Measurements from ENCODE around the gene BIRC7.
A peak's percentile ranks its signal among the peaks of the same experiment; 100 is the strongest.

BIRC7 gene

GRCh38 chr20:63224412-63225081, 11.2 kb upstream of the BIRC7 start:
- DNase-seq (ENCODE audit: low read depth, low spot score), result peak; percentile 87

GRCh38 chr20:63225082-63225454, 10.6 kb upstream of the BIRC7 start:
- no peak for DNase-seq (ENCODE audit: low read depth, low spot score)

GRCh38 chr20:63226042-63226943, 9.4 kb upstream of the BIRC7 start:
- no peak for DNase-seq (ENCODE audit: low read depth, low spot score)

GRCh38 chr20:63227260-63227659, 8.4 kb upstream of the BIRC7 start:
- DNase-seq (ENCODE audit: low read depth, low spot score), result no peak

GRCh38 chr20:63228806-63229205, 6.9 kb upstream of the BIRC7 start:
- DNase-seq (ENCODE audit: low read depth, low spot score), result no peak

GRCh38 chr20:63230800-63231268, 4.9 kb upstream of the BIRC7 start:
- no peak for DNase-seq (ENCODE audit: low read depth, low spot score)

GRCh38 chr20:63232235-63233060, 3.3 kb upstream of the BIRC7 start:
- peak; percentile 79 for DNase-seq (ENCODE audit: low read depth, low spot score)

GRCh38 chr20:63233061-63233344, 2.7 kb upstream of the BIRC7 start:
- no peak for DNase-seq (ENCODE audit: low read depth, low spot score)

GRCh38 chr20:63233924-63234323, 1.8 kb upstream of the BIRC7 start:
- DNase-seq (ENCODE audit: low read depth, low spot score), result no peak

GRCh38 chr20:63234693-63235398, 859 bp upstream of the BIRC7 start:
- DNase-seq (ENCODE audit: low read depth, low spot score), result no peak

GRCh38 chr20:63236116-63236837, 572 bp downstream of the BIRC7 start:
- no peak for DNase-seq (ENCODE audit: low read depth, low spot score)

- no peak for DNase-seq (ENCODE audit: low read depth, low spot score)
Observed at GRCh38 chr20:63238031-63238430, 2.3 kb downstream of the BIRC7 start.

GRCh38 chr20:63238514-63239125, 2.9 kb downstream of the BIRC7 start:
- DNase-seq (ENCODE audit: low read depth, low spot score), result no peak

- DNase-seq (ENCODE audit: low read depth, low spot score), result no peak
Observed at GRCh38 chr20:63239431-63239830, 3.7 kb downstream of the BIRC7 start.

GRCh38 chr20:63240004-63240403, 4.3 kb downstream of the BIRC7 start:
- DNase-seq (ENCODE audit: low read depth, low spot score), result no peak

GRCh38 chr20:63241272-63241671, 5.6 kb downstream of the BIRC7 start:
- no peak for DNase-seq (ENCODE audit: low read depth, low spot score)

- DNase-seq (ENCODE audit: low read depth, low spot score), result no peak
Observed at GRCh38 chr20:63242736-63243135, 7.0 kb downstream of the BIRC7 start.

GRCh38 chr20:63243604-63244247, 8.0 kb downstream of the BIRC7 start:
- no peak for DNase-seq (ENCODE audit: low read depth, low spot score)

GRCh38 chr20:63244468-63244867, 8.8 kb downstream of the BIRC7 start:
- no peak for DNase-seq (ENCODE audit: low read depth, low spot score)
